Measurements from ENCODE around the gene ENTPD7. TPM values are rescaled to one million over a fixed set of nuclear protein-coding genes. Genes with fewer than 3 reads are reported as not detected.

The ENTPD7 gene
- total and polyA plus RNA-seq, 9 of the 15 experiments (the other 6 are each of a cell fraction or from before 2014, with no cell fraction given) = 1.4 to 13.9 (median 8.5) TPM

DNA sequence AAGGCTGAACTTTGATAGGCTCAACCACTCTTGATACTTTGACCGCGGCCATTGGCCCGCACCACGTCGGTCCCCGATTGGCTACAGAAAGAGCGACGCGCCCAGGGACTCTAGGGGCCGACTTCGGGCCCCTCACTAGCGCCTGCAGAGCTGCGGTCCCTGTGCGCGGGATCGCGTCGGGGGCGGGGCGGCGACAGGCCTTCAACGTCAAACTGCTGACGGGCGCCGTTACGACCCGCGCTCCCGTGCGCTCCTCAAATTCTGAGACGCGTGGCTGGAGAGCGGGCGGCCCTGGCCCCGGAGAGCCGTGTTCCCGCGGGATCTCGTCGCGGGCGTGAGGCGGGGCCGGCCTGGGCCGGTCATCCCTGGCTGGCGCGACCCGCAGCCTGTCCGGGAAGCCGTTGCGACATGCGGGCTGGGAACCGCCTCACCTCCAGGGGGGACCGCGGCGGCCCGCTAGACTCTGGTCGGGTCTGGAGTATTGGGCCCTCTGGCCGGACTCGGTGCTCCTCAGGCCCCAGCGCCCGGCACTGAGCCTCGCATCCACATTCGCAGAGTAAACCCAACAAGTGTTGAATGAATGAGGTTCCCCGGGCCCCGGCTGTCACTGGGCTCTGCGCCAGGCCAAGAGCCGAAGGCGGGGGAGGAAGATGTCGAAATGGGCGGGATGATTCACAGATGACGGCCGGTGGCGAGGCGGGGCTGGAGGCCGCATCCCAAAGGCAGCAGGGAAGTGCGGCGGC lies 38.4 kb upstream of the ENTPD7 start (continued):
- TF ChIP-seq, protein P1, sequence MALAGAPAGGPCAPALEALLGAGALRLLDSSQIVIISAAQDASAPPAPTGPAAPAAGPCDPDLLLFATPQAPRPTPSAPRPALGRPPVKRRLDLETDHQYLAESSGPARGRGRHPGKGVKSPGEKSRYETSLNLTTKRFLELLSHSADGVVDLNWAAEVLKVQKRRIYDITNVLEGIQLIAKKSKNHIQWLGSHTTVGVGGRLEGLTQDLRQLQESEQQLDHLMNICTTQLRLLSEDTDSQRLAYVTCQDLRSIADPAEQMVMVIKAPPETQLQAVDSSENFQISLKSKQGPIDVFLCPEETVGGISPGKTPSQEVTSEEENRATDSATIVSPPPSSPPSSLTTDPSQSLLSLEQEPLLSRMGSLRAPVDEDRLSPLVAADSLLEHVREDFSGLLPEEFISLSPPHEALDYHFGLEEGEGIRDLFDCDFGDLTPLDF (CRISPR knock-in tag; IDR thresholded peaks at IDR 0.05) = peak; percentile 89
- no peak for TF ChIP-seq HIVEP1 (CRISPR knock-in tag; IDR thresholded peaks at IDR 0.05)
- no peak for TF ChIP-seq GATA2 (CRISPR knock-in tag; IDR thresholded peaks at IDR 0.05)
- TF ChIP-seq LEF1 (IDR thresholded peaks at IDR 0.05) = no peak
- TF ChIP-seq, protein P2, sequence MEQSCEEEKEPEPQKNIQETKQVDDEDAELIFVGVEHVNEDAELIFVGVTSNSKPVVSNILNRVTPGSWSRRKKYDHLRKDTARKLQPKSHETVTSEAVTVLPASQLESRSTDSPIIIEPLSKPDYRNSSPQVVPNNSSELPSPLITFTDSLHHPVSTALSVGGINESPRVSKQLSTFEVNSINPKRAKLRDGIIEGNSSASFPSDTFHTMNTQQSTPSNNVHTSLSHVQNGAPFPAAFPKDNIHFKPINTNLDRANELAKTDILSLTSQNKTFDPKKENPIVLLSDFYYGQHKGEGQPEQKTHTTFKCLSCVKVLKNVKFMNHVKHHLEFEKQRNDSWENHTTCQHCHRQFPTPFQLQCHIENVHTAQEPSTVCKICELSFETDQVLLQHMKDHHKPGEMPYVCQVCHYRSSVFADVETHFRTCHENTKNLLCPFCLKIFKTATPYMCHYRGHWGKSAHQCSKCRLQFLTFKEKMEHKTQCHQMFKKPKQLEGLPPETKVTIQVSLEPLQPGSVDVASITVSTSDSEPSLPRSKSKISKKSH (CRISPR knock-in tag; IDR thresholded peaks at IDR 0.05) = no peak
- no peak for TF ChIP-seq NR1H2 (CRISPR knock-in tag; IDR thresholded peaks at IDR 0.05)
- no peak for TF ChIP-seq THRAP3 (IDR thresholded peaks at IDR 0.05; ENCODE audit: borderline replicate concordance)
